Cardiac muscle cell (in vitro differentiated cells and primary cell): ENCODE measurements around the gene PLD4. TPM values are rescaled to one million over a fixed set of nuclear protein-coding genes. Genes with fewer than 3 reads are reported as not detected.
A peak's percentile ranks its signal among the peaks of the same experiment; 100 is the strongest.
"Not testable (repeated sequence)": the region's sequence is repeated elsewhere in the genome, so short reads cannot be mapped to it uniquely, and the experiment has no call there.

Experiments
- DNase-seq, 2 donors: peaks; one replicate each; pipeline versions ENCODE4 v3.0.0 to v3.0.0-alpha.2; 2010 to 2017; ENCODE audit warnings: low read depth in 1 of 2, low spot score in 1 of 2
- H3K27ac ChIP-seq: fragments of 200-600 bp; sonication (generic); 2 replicates; pipeline ENCODE4 v1.5.1; 2016
- H3K27me3 ChIP-seq: fragments of 200-600 bp; sonication (generic); 2 replicates; pipeline ENCODE4 v1.6.0; 2016; ENCODE audit warnings: control low read depth
- H3K36me3 ChIP-seq: fragments of 200-600 bp; sonication (generic); 2 replicates; pipeline ENCODE4 v1.5.1; 2016; ENCODE audit warnings: control low read depth
- H3K4me1 ChIP-seq: fragments of 200-600 bp; sonication (generic); 2 replicates; pipeline ENCODE4 v1.8.1; 2017; ENCODE audit warnings: low read depth, mild to moderate bottlenecking, mixed run types
- H3K4me3 ChIP-seq: fragments of 200-600 bp; sonication (generic); 2 replicates; pipeline ENCODE4 v1.5.1; 2016; ENCODE audit warnings: mild to moderate bottlenecking
- H3K9me3 ChIP-seq: fragments of 200-600 bp; sonication (generic); 2 replicates; pipeline ENCODE4 v1.5.1; 2017; ENCODE audit warnings: low read depth, mild to moderate bottlenecking, control low read depth
- polyA plus RNA-seq: library from polyadenylated mRNA; unstranded; fragments of >200 nt; fragmentation: Nextera tagmentation; extraction: Ambion mirVana; gene quantifications from 2 replicates; pipeline ENCODE4 v1.2.1, GENCODE V29; 2016
- total RNA-seq: library from RNA; depleted of rRNA; stranded (reverse); fragments of >200 nt; gene quantifications from 2 replicates; pipeline ENCODE4 v1.2.3, GENCODE V29; 2016
- TF ChIP-seq, protein P1 (sequence below): IDR thresholded peaks from 2 replicates; pipeline ENCODE4 v1.5.1; 2012; ENCODE audit warnings: low read depth, mild to moderate bottlenecking, low read length

PLD4 gene
- total and polyA plus RNA-seq, 2 experiments from 2014 or later, result 0.07 to 0.54 TPM

DNA sequence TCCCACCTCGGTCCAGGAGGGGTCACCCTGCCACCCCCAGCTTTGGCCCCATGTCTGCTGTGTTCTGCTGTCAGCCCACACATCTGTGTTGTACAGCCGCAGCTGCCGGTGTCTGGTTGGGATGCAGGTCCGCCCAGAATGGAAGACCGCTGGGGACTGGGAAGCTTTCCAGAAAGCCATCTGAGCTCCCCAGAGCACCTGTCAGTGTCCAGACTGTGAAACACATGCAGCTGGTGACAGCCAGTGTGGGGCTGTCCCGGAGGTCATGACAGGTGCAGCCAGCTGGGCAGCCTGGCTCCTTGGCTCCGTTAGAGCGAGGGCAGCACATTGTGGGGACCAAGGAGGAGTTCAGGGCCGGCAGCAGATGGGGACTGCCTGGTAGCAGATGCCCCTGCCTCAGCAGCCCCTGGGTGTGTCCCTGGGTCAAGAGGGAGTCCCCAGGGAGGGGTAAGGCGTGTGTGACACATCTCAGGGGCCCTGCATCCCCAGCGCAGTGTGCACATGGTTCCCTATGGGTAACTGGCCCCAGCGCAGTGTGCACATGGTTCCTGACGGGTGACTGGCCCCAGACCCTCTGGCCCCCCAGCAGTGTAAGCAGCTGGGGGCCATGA lies 43.2 kb upstream of the PLD4 start:
- Histone ChIP-seq H3K27ac (peak overlapping the region; percentile 0), H3K4me3 (no peak overlapping the region), H3K36me3 (peaks cover 8% of the 10 kb centered on the region), H3K9me3 (no peaks in the 10 kb centered on the region), H3K4me1 (peaks cover 16% of the 10 kb centered on the region), H3K27me3 (no peaks in the 10 kb centered on the region)
- TF ChIP-seq, protein P1, sequence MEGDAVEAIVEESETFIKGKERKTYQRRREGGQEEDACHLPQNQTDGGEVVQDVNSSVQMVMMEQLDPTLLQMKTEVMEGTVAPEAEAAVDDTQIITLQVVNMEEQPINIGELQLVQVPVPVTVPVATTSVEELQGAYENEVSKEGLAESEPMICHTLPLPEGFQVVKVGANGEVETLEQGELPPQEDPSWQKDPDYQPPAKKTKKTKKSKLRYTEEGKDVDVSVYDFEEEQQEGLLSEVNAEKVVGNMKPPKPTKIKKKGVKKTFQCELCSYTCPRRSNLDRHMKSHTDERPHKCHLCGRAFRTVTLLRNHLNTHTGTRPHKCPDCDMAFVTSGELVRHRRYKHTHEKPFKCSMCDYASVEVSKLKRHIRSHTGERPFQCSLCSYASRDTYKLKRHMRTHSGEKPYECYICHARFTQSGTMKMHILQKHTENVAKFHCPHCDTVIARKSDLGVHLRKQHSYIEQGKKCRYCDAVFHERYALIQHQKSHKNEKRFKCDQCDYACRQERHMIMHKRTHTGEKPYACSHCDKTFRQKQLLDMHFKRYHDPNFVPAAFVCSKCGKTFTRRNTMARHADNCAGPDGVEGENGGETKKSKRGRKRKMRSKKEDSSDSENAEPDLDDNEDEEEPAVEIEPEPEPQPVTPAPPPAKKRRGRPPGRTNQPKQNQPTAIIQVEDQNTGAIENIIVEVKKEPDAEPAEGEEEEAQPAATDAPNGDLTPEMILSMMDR, result no peak
- peak in 1 of 2 donors; percentile 87 for DNase-seq

DNA sequence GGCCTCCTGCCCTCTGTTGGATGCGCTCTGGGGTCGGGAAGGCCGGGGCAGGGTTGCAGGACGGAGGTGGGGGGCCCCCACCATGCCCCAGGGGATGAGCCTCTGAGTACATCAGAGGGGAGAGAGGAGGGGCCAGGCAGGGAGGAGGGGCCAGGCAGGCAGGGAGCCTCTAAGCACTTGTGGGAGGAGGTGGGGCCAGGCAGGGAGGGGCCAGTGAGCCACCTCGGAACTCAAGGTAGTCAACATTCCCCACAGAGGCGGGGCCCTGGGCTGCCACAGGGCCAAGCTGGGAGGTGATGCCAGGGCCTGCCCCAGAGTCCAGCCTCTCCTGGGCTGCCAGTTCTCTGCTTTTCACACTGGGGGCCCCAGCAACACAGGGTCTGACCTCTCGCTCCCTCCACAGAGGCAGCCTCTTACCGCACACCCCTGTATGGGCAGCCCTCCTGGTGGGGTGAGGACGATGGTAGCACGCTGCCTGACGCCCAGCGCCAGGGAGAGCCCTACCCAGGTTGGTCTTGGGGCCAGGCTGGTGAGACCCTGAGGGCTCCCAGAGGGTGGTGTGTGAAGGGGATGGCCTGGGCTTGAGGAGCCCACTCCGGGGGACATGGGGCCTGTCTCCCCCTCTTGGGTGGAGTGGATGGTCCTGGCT lies 42.2 kb upstream of the PLD4 start:
- Histone ChIP-seq H3K4me1 (peaks cover 16% of the 10 kb centered on the region), H3K36me3 (peaks cover 12% of the 10 kb centered on the region), H3K27me3 (no peaks in the 10 kb centered on the region), H3K4me3 (no peak overlapping the region), H3K9me3 (no peaks in the 10 kb centered on the region), H3K27ac (no peak overlapping the region)
- no peak for DNase-seq
- TF ChIP-seq, protein P1, result no peak

- TF ChIP-seq, protein P1, result no peak
- Histone ChIP-seq H3K27me3 (no peaks in the 10 kb centered on the region), H3K4me3 (no peak overlapping the region), H3K4me1 (peaks cover 16% of the 10 kb centered on the region), H3K9me3 (no peaks in the 10 kb centered on the region), H3K36me3 (peaks cover 15% of the 10 kb centered on the region), H3K27ac (no peak overlapping the region)
- no peak for DNase-seq
Observed at GRCh38 chr14:104882991-104883660, 41.6 kb upstream of the PLD4 start.

GRCh38 chr14:104883681-104884361 lies 40.9 kb upstream of the PLD4 start:
- H3K4me1 ChIP-seq, result peaks cover 16% of the 10 kb centered on the region
- H3K9me3 ChIP-seq, result no peaks in the 10 kb centered on the region
- H3K27me3 ChIP-seq, result no peaks in the 10 kb centered on the region
- H3K36me3 ChIP-seq, result peaks cover 15% of the 10 kb centered on the region
- H3K27ac ChIP-seq, result no peak overlapping the region
- TF ChIP-seq, protein P1, result no peak
- no peak overlapping the region for H3K4me3 ChIP-seq
- no peak for DNase-seq

- Histone ChIP-seq H3K36me3 (peaks cover 15% of the 10 kb centered on the region), H3K4me1 (peaks cover 16% of the 10 kb centered on the region)
- not testable (repeated sequence) for DNase-seq, H3K27me3 ChIP-seq, H3K4me3 ChIP-seq, H3K9me3 ChIP-seq, H3K27ac ChIP-seq
Observed at GRCh38 chr14:104884381-104884780, 40.3 kb upstream of the PLD4 start.
